Measurements from ENCODE around the gene LY6G6D. TPM values are rescaled to one million over a fixed set of nuclear protein-coding genes. Genes with fewer than 3 reads are reported as not detected.

LY6G6D gene
- total RNA-seq, 1 experiment from 2014 or later = not detected

- TF ChIP-seq CTCF (conservative IDR thresholded peaks at IDR 0.05; ENCODE audit: low read depth, low read length) (no peak), EZH2 (IDR thresholded peaks at IDR 0.05; ENCODE audit: borderline replicate concordance, low read depth, low read length, poor library complexity, severe bottlenecking) (no peak)
- H3K9me3 ChIP-seq (ENCODE audit: low read depth, low read length, poor library complexity, severe bottlenecking) = no peaks in the 10 kb centered on the region
- H3K27me3 ChIP-seq (replicated peaks; ENCODE audit: insufficient read depth, low read depth, low read length, poor library complexity) = no peaks in the 10 kb centered on the region
- H3K36me3 ChIP-seq (ENCODE audit: insufficient read depth, low read length, poor library complexity, severe bottlenecking) = peaks cover 50% of the 10 kb centered on the region
- POLR2A ChIA-PET (ENCODE audit: low non-redundant PET) = no interaction called here
- H3K4me3 ChIP-seq (ENCODE audit: low read depth, low read length, poor library complexity, severe bottlenecking) = no peak within 1 kb of the TSS
- DNase-seq (ENCODE audit: low spot score) = no peak
- no peaks in the 10 kb centered on the region for H3K4me1 ChIP-seq (ENCODE audit: insufficient read depth, low read length, poor library complexity, severe bottlenecking)
- no peak within 1 kb of the TSS for H3K27ac ChIP-seq (ENCODE audit: low read depth, low read length, poor library complexity, severe bottlenecking)
- CTCF ChIA-PET = no interaction called here
- BruUV-seq (replicated peaks) = no TSS peak
- intact Hi-C loops (cut with micrococcal nuclease; ENCODE audit: unreplicated experiment) = no loop called here
Measured at GRCh38 chr6:31669676-31670075, 45.5 kb upstream of the LY6G6D start, which contains the start of gene LY6G5B. Gene LY6G5B (plus strand): TSS chr6:31669976. CDS start chr6:31670951, 975 bp downstream.

- intact Hi-C loops (cut with micrococcal nuclease; ENCODE audit: unreplicated experiment) = no loop called here
- BruUV-seq (replicated peaks) = no TSS peak
- no peak for DNase-seq (ENCODE audit: low spot score)
- Histone ChIP-seq H3K27me3 (replicated peaks; ENCODE audit: insufficient read depth, low read depth, low read length, poor library complexity) (no peaks in the 10 kb centered on the region), H3K9me3 (ENCODE audit: low read depth, low read length, poor library complexity, severe bottlenecking) (no peaks in the 10 kb centered on the region), H3K27ac (ENCODE audit: low read depth, low read length, poor library complexity, severe bottlenecking) (no peak overlapping the region), H3K4me3 (ENCODE audit: low read depth, low read length, poor library complexity, severe bottlenecking) (no peak overlapping the region), H3K36me3 (ENCODE audit: insufficient read depth, low read length, poor library complexity, severe bottlenecking) (peaks cover 8% of the 10 kb centered on the region), H3K4me1 (ENCODE audit: insufficient read depth, low read length, poor library complexity, severe bottlenecking) (no peaks in the 10 kb centered on the region)
- ChIA-PET POLR2A (ENCODE audit: low non-redundant PET) (no interaction called here), CTCF (no interaction called here)
- TF ChIP-seq CTCF (conservative IDR thresholded peaks at IDR 0.05; ENCODE audit: low read depth, low read length) (no peak), EZH2 (IDR thresholded peaks at IDR 0.05; ENCODE audit: borderline replicate concordance, low read depth, low read length, poor library complexity, severe bottlenecking) (no peak)
Measured at GRCh38 chr6:31676322-31676903, 38.7 kb upstream of the LY6G6D start.

- BruUV-seq (replicated peaks) = no TSS peak
- intact Hi-C loops (cut with micrococcal nuclease; ENCODE audit: unreplicated experiment) = no loop called here
- peaks cover 3% of the 10 kb centered on the region for H3K36me3 ChIP-seq (ENCODE audit: insufficient read depth, low read length, poor library complexity, severe bottlenecking)
Measured at GRCh38 chr6:31676904-31677303, 38.2 kb upstream of the LY6G6D start.

More at GRCh38 chr6:31676904-31677303, 38.2 kb upstream of the LY6G6D start:
- no peak for DNase-seq (ENCODE audit: low spot score)
- ChIA-PET POLR2A (ENCODE audit: low non-redundant PET) (no interaction called here), CTCF (no interaction called here)
- no peak overlapping the region for H3K27ac ChIP-seq (ENCODE audit: low read depth, low read length, poor library complexity, severe bottlenecking)
- no peak overlapping the region for H3K4me3 ChIP-seq (ENCODE audit: low read depth, low read length, poor library complexity, severe bottlenecking)
- TF ChIP-seq CTCF (conservative IDR thresholded peaks at IDR 0.05; ENCODE audit: low read depth, low read length) = no peak
- no peak for TF ChIP-seq EZH2 (IDR thresholded peaks at IDR 0.05; ENCODE audit: borderline replicate concordance, low read depth, low read length, poor library complexity, severe bottlenecking)
- H3K9me3 ChIP-seq (ENCODE audit: low read depth, low read length, poor library complexity, severe bottlenecking) = no peaks in the 10 kb centered on the region
- H3K27me3 ChIP-seq (replicated peaks; ENCODE audit: insufficient read depth, low read depth, low read length, poor library complexity) = no peaks in the 10 kb centered on the region
- H3K4me1 ChIP-seq (ENCODE audit: insufficient read depth, low read length, poor library complexity, severe bottlenecking) = no peaks in the 10 kb centered on the region
